ENCODE data around the gene ANGPTL8.

DNA sequence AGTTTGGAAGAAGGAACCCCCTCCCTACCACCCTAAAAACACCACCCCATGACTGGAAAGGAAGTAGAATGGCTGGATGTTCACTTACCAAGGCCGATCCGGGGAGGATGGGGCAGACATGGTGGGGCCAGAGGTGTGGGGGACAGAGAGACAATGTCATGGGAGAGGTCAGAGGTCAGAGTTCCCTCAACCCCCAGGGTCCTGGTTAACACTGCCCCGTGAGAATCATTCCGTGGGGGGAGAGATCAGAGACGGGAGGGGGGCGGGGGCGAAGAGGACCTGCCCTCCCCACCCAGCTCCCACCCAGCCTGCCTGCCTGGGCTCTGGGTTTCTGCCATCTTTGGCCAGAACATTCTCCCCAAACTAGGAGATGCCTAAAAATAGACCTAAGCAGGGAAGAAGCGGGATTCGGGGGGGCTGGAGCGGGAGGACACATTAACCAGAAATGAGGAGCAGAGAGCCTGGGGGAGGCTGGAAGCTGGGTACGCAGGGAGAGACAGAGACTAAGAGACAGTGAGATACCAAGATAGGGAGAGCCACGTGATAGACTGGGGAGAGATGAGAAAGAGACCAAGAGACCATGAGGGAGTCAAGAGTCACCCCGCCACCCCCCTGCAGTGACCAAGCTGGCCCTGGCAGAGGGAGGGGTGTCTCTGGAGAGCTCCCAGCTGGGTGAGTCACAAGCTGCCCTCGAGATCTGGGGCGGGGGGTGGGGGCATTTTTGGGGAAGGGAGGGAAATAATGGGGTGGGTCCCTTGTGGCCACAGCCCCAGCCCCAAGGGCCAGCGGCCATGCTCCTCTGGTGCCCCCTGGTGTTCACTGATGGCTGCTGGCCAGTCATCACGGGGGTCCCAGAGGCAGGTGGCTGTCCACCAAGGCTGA lies 36.0 kb upstream of the ANGPTL8 start:
- TF ChIP-seq SUZ12 (IDR thresholded peaks at IDR 0.05; ENCODE audit: extremely low read depth, insufficient read depth, insufficient read length) (no peak), YY1 (IDR thresholded peaks at IDR 0.05; ENCODE audit: insufficient read depth, insufficient read length) (no peak), ZNF274 (IDR thresholded peaks at IDR 0.05; ENCODE audit: low read depth, low read length) (no peak)

All from NT2/D1 (cell line).